Upper lobe of left lung (tissue), 6 donors: Measurements from ENCODE around the gene METRN. TPM values are rescaled to one million over a fixed set of nuclear protein-coding genes. Genes with fewer than 3 reads are reported as not detected.

Source experiments
- ATAC-seq, 2 donors: fragments of 200-7000 bp; cut with Tn5 transposase; one replicate each; pipeline ENCODE4 v1.9.1; 2022; ENCODE audit warnings: mild to moderate bottlenecking in 2 of 2, moderate library complexity in 2 of 2; ENCODE audit not compliant: low FRiP score in 2 of 2
- DNase-seq, 2 donors: peaks; one replicate each; pipeline ENCODE4 v3.0.0-alpha.2; 2019 to 2020
- H3K27ac ChIP-seq, 4 donors: fragments of 200-600 bp; sonication (generic); one replicate each; pipeline ENCODE4 v1.5.1; 2016 to 2019
- H3K27me3 ChIP-seq, 4 donors: fragments of 200-600 bp; sonication (generic); one replicate each; pipeline ENCODE4 v1.5.1; 2017 to 2019
- H3K36me3 ChIP-seq, 4 donors: fragments of 200-600 bp; sonication (generic); one replicate each; pipeline ENCODE4 v1.5.1; 2016 to 2019
- H3K4me1 ChIP-seq, 4 donors: fragments of 200-600 bp; sonication (generic); one replicate each; pipeline ENCODE4 v1.5.1; 2018 to 2019
- H3K4me3 ChIP-seq, 4 donors: fragments of 200-600 bp; sonication (generic); one replicate each; pipeline ENCODE4 v1.5.1; 2017 to 2019; ENCODE audit warnings: mild to moderate bottlenecking in 2 of 4, moderate library complexity in 1 of 4
- H3K9me3 ChIP-seq, 4 donors: fragments of 200-600 bp; sonication (generic); one replicate each; pipeline ENCODE4 v1.5.1; 2018 to 2019
- CTCF ChIP-seq, 6 experiments: fragments of 450-650 bp in 4 of 6; fragments of 200-600 bp in 2 of 6; sonication (generic) in 2 of 6; IDR thresholded peaks; one replicate each; pipeline ENCODE4 v1.5.1; 2016 to 2019; ENCODE audit warnings: antibody characterized with exemption in 6 of 6
- EP300 ChIP-seq, 4 donors: sonication (generic); formaldehyde crosslinking; IDR thresholded peaks; one replicate each; pipeline ENCODE4 v1.5.1; 2017; ENCODE audit warnings: antibody characterized with exemption in 4 of 4, control low read depth in 2 of 4
- POLR2A ChIP-seq, 4 donors: fragments of 450-650 bp; IDR thresholded peaks; one replicate each; pipeline ENCODE4 v1.5.1; 2016 to 2017; ENCODE audit warnings: antibody characterized with exemption in 4 of 4, mild to moderate bottlenecking in 2 of 4
- POLR2AphosphoS5 ChIP-seq, 2 donors: sonication (generic); formaldehyde crosslinking; IDR thresholded peaks; one replicate each; pipeline ENCODE4 v1.5.1; 2017; ENCODE audit warnings: antibody characterized with exemption in 2 of 2
- WGBS, 2 donors: methylation state at CpG; one replicate each; pipeline ENCODE4 v1.1.5; 2017 to 2018; 5-methylcytosine and 5-hydroxymethylcytosine counted together
- total RNA-seq, 6 donors: library from RNA; depleted of rRNA in 4 of 6; stranded (reverse); fragments of >200 nt in 4 of 6; gene quantifications; one replicate each; pipeline versions ENCODE4 v1.1.0 to v1.2.1, GENCODE V29; 2016 to 2021
- donor health status: DM: no; HTN: no; CAD: no; lungs with moderate emphysema.
- donor health status: DM: no; HTN: yes; CAD: no; lungs with severe emphysema.

Gene METRN
- total RNA-seq, 6 donors from 2014 or later: 22.0 to 56.0 (median 40.8) TPM

GRCh38 chr16:695355-696089, 19.4 kb upstream of the METRN start:
- Histone ChIP-seq H3K9me3 (no peaks in the 10 kb centered on the region), H3K27ac (peak overlapping the region in 1 of 4 donors; percentile 56), H3K36me3 (no peaks in the 10 kb centered on the region), H3K4me3 (peak overlapping the region; percentile 2 to 47 (median 37)), H3K27me3 (peaks cover 0 to 51% (median 30%) of the 10 kb centered on the region in 4 donors), H3K4me1 (peaks cover 21 to 35% (median 30%) of the 10 kb centered on the region in 4 donors)
- 8 to 13% methylated on average over 4 to 35 of the region's 71 CpGs for WGBS, 2 donors
- TF ChIP-seq CTCF (IDR thresholded peaks at IDR 0.05): no peak
- TF ChIP-seq EP300 (IDR thresholded peaks at IDR 0.05): no peak
- no peak for TF ChIP-seq POLR2AphosphoS5 (IDR thresholded peaks at IDR 0.05)
- no peak for TF ChIP-seq POLR2A (IDR thresholded peaks at IDR 0.05)
- DNase-seq (peak in 1 of 2 donors; percentile 91), ATAC-seq (peak; percentile 11 to 13)

DNA sequence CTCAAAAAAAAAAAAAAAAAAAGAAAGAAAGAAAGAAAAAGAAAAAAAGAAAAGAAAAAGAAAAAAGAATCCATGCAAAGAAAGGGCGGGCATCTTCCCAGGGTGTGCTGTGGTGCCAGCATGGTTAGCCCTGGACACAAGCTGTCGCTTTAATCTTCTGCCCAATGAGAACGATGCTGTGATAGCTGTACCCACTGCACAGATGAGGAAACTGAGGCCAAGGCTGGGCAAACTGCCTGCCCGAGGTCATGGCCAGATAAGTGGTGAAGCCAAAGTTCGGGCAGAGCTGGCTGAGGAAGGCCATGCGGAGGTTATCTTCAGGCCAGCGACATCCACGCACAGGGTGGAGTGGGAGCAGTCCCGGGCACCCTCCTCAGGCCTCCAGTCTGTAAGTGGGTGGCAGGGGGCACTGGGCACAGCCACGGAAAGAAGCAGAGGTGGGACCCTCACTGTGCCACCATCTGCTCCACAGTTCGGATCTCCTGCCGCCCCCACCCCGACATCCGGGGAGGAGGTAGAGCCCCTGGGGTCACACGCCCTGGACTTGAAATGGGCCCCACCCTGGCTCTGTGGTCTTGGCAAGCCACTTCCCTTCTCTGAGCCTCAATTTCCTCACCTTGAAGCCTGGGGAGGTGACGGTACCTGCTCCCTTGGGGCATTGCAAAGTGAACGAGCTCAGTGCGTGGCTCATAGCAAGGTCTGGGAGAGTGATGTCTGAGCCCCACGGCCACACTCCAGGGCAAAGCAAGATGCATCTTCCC, 15.8 kb upstream of the METRN start:
- Histone ChIP-seq H3K4me3 (no peak overlapping the region), H3K27me3 (peaks cover 2 to 70% (median 36%) of the 10 kb centered on the region in 4 donors), H3K4me1 (peaks cover 16 to 29% (median 22%) of the 10 kb centered on the region in 4 donors), H3K27ac (no peak overlapping the region), H3K9me3 (no peaks in the 10 kb centered on the region), H3K36me3 (no peaks in the 10 kb centered on the region)
- ATAC-seq (no peak), DNase-seq (peak in 1 of 2 donors; percentile 48)
- 70% methylated on average over 14 to 16 of the region's 19 CpGs for whole genome bisulfite sequencing, 2 donors
- TF ChIP-seq CTCF (IDR thresholded peaks at IDR 0.05) (no peak), POLR2AphosphoS5 (IDR thresholded peaks at IDR 0.05) (no peak), POLR2A (IDR thresholded peaks at IDR 0.05) (no peak), EP300 (IDR thresholded peaks at IDR 0.05) (no peak)

DNA sequence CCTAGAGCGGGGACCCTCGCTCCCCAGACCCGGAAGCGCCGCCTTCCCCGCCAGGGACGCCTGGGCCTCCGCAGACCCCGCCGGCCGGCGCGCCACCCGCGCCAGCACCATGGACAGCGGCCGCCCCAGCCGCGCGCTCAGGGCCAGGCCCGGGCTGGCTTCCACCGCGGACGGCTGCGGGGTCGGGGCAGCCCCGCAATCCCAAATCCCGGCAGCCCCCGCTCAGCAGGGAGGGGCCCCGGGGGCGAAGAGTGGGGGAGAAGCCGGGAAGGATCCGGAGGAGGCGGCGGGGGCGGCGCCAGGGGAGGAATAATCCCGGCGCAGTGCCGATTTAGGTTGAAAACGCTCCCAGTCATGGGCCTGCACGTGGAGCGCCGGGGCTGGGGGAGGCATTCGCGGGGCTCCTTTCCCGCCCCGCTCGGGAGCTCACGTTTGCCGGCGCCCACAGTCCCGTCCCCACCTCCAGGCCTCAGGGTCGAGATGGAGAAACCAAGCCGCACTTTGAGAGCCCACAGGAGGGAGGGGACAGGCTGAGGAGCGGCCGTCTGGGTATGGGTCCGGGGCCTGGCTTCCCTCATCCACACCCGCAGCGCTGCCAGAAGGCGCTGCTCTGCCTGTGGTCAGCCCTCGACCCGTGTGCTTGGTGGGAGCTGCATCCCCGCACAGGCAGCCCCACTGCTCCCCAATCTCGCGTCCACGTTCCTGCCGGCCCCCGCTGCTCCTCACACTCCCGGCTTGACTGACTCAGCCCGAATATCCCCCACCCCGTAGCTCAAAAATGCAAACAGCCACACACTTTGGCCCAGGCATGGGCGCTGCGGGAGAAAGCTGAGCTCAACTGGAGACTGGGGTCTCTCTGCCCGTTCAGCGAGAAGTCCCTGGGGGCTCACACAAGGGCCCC, 14.0 kb upstream of the METRN start:
- peaks cover 2 to 70% (median 35%) of the 10 kb centered on the region in 4 donors for H3K27me3 ChIP-seq
- ATAC-seq: peak in 1 of 2 donors; percentile 63
- H3K4me3 ChIP-seq: no peak overlapping the region
- H3K9me3 ChIP-seq: no peaks in the 10 kb centered on the region
- TF ChIP-seq POLR2A (IDR thresholded peaks at IDR 0.05): no peak
- TF ChIP-seq CTCF (IDR thresholded peaks at IDR 0.05): no peak
- TF ChIP-seq POLR2AphosphoS5 (IDR thresholded peaks at IDR 0.05): no peak
- TF ChIP-seq EP300 (IDR thresholded peaks at IDR 0.05): no peak
- peaks cover 5 to 23% (median 8%) of the 10 kb centered on the region in 4 donors for H3K4me1 ChIP-seq
- peak in 1 of 2 donors; percentile 91 for DNase-seq
- WGBS, 2 donors: 10 to 20% methylated on average over 7 to 37 of the region's 76 CpGs
- H3K27ac ChIP-seq: no peak overlapping the region
- no peaks in the 10 kb centered on the region for H3K36me3 ChIP-seq

DNA sequence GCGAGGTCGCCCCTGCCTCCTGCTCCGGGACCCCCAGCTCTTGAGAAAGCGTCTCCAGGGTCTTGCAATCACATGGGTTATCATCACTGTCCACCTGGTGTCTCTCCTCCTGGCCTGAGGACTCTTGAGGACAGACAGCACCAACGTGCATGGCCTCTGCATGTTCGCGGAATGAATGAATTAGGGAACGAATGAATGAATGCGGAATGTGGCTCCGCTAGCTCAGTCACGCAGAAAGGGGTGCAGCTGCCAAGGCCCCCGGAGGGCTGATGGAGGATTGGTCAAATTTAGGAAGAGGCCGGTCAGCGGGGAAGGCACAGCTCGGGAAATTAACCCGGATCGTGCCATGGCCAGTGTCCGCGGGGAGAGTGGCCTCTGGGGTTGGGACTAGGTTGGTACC, 12.6 kb upstream of the METRN start:
- H3K27me3 ChIP-seq: peaks cover 4 to 74% (median 45%) of the 10 kb centered on the region in 4 donors
- no peak overlapping the region for H3K27ac ChIP-seq
- H3K9me3 ChIP-seq: no peaks in the 10 kb centered on the region
- TF ChIP-seq EP300 (IDR thresholded peaks at IDR 0.05): no peak
- no peak for TF ChIP-seq CTCF (IDR thresholded peaks at IDR 0.05)
- TF ChIP-seq POLR2AphosphoS5 (IDR thresholded peaks at IDR 0.05): no peak
- no peak for ATAC-seq
- H3K36me3 ChIP-seq: no peaks in the 10 kb centered on the region
- no peak overlapping the region for H3K4me3 ChIP-seq
- 85 to 88% methylated on average over 19 of the region's 19 CpGs for WGBS, 2 donors
- no peak for DNase-seq
- peaks cover 5 to 30% (median 8%) of the 10 kb centered on the region in 4 donors for H3K4me1 ChIP-seq
